IgD-negative memory B cell (primary cell): ENCODE results near the gene GDPD5. TPM values are rescaled to one million over a fixed set of nuclear protein-coding genes. Genes with fewer than 3 reads are reported as not detected.

Experiments used
- H3K27ac Mint-ChIP-seq, 3 donors: one replicate each; pipeline ENCODE4 v1.8.0; 2020 to 2022; ENCODE audit warnings: mild to moderate bottlenecking in 3 of 3, mixed read lengths in 3 of 3, moderate library complexity in 1 of 3
- H3K27me3 Mint-ChIP-seq: one replicate; pipeline ENCODE4 v1.8.0; 2021; ENCODE audit warnings: mixed read lengths
- H3K36me3 Mint-ChIP-seq: one replicate; pipeline ENCODE4 v1.8.0; 2020; ENCODE audit warnings: mild to moderate bottlenecking, mixed read lengths
- H3K4me1 Mint-ChIP-seq, 3 donors: one replicate each; pipeline ENCODE4 v1.8.0; 2020 to 2022; ENCODE audit warnings: mixed read lengths in 3 of 3, mild to moderate bottlenecking in 1 of 3
- H3K4me3 Mint-ChIP-seq, 4 donors: one replicate each; pipeline ENCODE4 v1.8.0; 2020 to 2022; ENCODE audit warnings: mild to moderate bottlenecking in 4 of 4, mixed read lengths in 4 of 4, moderate library complexity in 3 of 4
- H3K9me3 Mint-ChIP-seq, 3 donors: one replicate each; pipeline ENCODE4 v1.8.0; 2020 to 2021; ENCODE audit warnings: mixed read lengths in 3 of 3, mild to moderate bottlenecking in 1 of 3
- polyA plus RNA-seq: library from polyadenylated mRNA; unstranded; fragments of 300-500 nt; fragmentation: Illumina TruSeq; gene quantifications from one replicate; pipeline ENCODE4 v1.2.3, GENCODE V29; 2021

GDPD5 gene
- polyA plus RNA-seq, 1 donor from 2014 or later: 27.8 TPM

- H3K4me1 Mint-ChIP-seq: peaks cover 49 to 74% (median 59%) of the 10 kb centered on the region in 3 donors
Observed at GRCh38 chr11:75518771-75519653, 6.7 kb downstream of the GDPD5 start.

GRCh38 chr11:75518204-75518549, 7.6 kb downstream of the GDPD5 start:
- Mint-ChIP-seq H3K27ac (peak overlapping the region in 2 of 3 donors; percentile 90 to 94), H3K4me3 (peak overlapping the region in 3 of 4 donors; percentile 60 to 94 (median 68)), H3K4me1 (peaks cover 45 to 68% (median 53%) of the 10 kb centered on the region in 3 donors), H3K36me3 (peaks cover 6% of the 10 kb centered on the region), H3K9me3 (no peaks in the 10 kb centered on the region), H3K27me3 (peaks cover 4% of the 10 kb centered on the region)

More at GRCh38 chr11:75518771-75519653, 6.7 kb downstream of the GDPD5 start:
- Mint-ChIP-seq H3K4me3 (peak overlapping the region in 2 of 4 donors; percentile 73 to 94), H3K9me3 (no peaks in the 10 kb centered on the region), H3K27ac (peak overlapping the region in 2 of 3 donors; percentile 47 to 94), H3K36me3 (peaks cover 6% of the 10 kb centered on the region), H3K27me3 (peaks cover 6% of the 10 kb centered on the region)

DNA sequence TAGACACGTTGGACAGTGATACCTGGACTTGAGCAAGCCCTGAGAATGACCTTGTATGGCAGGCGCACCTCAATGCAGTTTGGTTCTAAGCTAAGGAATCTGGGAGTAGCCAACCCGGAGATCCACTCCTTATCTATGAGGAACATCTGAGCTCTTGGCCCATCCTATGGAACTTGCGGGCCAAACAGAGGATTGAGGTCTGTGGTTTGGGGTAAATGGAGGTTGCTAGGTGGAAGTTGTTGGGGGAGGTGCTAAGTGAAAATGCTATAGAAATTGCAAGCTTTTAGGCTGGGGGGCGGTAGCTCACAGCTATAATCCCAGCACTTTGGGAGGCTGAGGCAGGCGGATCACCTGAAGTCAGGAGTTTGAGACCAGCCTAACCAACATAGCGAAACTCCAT, 8.9 kb downstream of the GDPD5 start:
- Mint-ChIP-seq H3K27me3 (peaks cover 3% of the 10 kb centered on the region), H3K36me3 (peaks cover 6% of the 10 kb centered on the region), H3K9me3 (no peaks in the 10 kb centered on the region), H3K27ac (peak overlapping the region; percentile 75 to 94 (median 91)), H3K4me1 (peaks cover 41 to 69% (median 55%) of the 10 kb centered on the region in 3 donors), H3K4me3 (peak overlapping the region; percentile 70 to 94 (median 79))

GRCh38 chr11:75516140-75516539, 9.6 kb downstream of the GDPD5 start:
- Mint-ChIP-seq H3K9me3 (no peaks in the 10 kb centered on the region), H3K4me3 (peak overlapping the region in 3 of 4 donors; percentile 47 to 81 (median 72)), H3K36me3 (peaks cover 6% of the 10 kb centered on the region)

DNA sequence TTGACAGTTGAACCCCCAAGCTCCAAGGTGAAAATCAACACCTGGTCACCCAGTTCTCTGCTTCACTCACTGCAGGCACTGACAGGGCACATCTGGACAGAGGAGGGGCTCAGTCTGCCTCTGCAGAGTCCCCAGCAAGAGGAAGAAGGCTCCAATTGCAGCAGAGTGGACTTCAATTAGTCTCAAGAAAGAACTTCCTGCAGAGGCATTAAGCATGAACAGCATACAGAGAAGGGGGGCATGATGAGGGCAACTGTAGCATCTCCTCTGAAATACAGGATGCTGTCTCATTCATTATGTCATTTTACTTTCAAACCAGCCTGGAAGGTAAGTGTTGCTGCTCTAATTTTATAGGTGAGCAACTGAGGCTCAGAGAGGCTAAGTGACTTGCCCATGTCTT, 11.1 kb downstream of the GDPD5 start:
- Mint-ChIP-seq H3K27ac (peak overlapping the region in 1 of 3 donors; percentile 56), H3K4me3 (peak overlapping the region in 2 of 4 donors; percentile 25 to 82), H3K4me1 (peaks cover 53 to 72% (median 54%) of the 10 kb centered on the region in 3 donors), H3K36me3 (peaks cover 5% of the 10 kb centered on the region), H3K9me3 (no peaks in the 10 kb centered on the region), H3K27me3 (peaks cover 3% of the 10 kb centered on the region)

More at GRCh38 chr11:75516140-75516539, 9.6 kb downstream of the GDPD5 start:
- H3K27ac Mint-ChIP-seq: peak overlapping the region in 1 of 3 donors; percentile 21
- peaks cover 47 to 70% (median 55%) of the 10 kb centered on the region in 3 donors for H3K4me1 Mint-ChIP-seq
- H3K27me3 Mint-ChIP-seq: peaks cover 3% of the 10 kb centered on the region

- H3K27ac Mint-ChIP-seq: peak overlapping the region in 1 of 3 donors; percentile 56
- peak overlapping the region in 2 of 4 donors; percentile 37 to 42 for H3K4me3 Mint-ChIP-seq
- H3K27me3 Mint-ChIP-seq: peaks cover 3% of the 10 kb centered on the region
- H3K9me3 Mint-ChIP-seq: no peaks in the 10 kb centered on the region
- peaks cover 5% of the 10 kb centered on the region for H3K36me3 Mint-ChIP-seq
- H3K4me1 Mint-ChIP-seq: peaks cover 51 to 70% (median 55%) of the 10 kb centered on the region in 3 donors
Observed at GRCh38 chr11:75513250-75513649, 12.5 kb downstream of the GDPD5 start.

DNA sequence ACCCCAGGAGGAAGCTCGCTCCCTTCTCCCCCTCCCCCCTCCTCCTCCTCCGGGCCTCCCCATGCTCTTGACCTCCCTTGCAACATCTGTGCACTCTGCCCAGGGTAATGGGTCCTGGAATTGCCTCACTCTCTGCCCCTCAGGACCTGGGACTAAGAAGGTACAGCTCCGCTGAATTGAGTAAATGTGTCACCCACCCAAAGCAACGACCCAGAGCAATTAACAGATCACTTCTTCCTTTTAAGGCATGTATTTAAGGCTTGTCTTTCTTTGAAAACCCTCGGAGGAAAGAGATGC, 15.1 kb downstream of the GDPD5 start:
- Mint-ChIP-seq H3K4me3 (no peak overlapping the region), H3K27ac (peak overlapping the region in 1 of 3 donors; percentile 33), H3K27me3 (peaks cover 2% of the 10 kb centered on the region), H3K9me3 (no peaks in the 10 kb centered on the region), H3K4me1 (peaks cover 41 to 62% (median 46%) of the 10 kb centered on the region in 3 donors), H3K36me3 (peaks cover 2% of the 10 kb centered on the region)

GRCh38 chr11:75510004-75510722, 15.6 kb downstream of the GDPD5 start:
- Mint-ChIP-seq H3K36me3 (peaks cover 2% of the 10 kb centered on the region), H3K27ac (peak overlapping the region in 2 of 3 donors; percentile 33 to 99), H3K9me3 (no peaks in the 10 kb centered on the region), H3K4me3 (no peak overlapping the region), H3K4me1 (peaks cover 40 to 60% (median 48%) of the 10 kb centered on the region in 3 donors), H3K27me3 (peaks cover 2% of the 10 kb centered on the region)

- Mint-ChIP-seq H3K27me3 (peaks cover under 1% of the 10 kb centered on the region), H3K27ac (peak overlapping the region in 2 of 3 donors; percentile 86 to 99), H3K4me3 (peak overlapping the region in 3 of 4 donors; percentile 5 to 66 (median 45)), H3K36me3 (peaks cover 2% of the 10 kb centered on the region), H3K4me1 (peaks cover 35 to 55% (median 48%) of the 10 kb centered on the region in 3 donors), H3K9me3 (no peaks in the 10 kb centered on the region)
Observed at GRCh38 chr11:75509020-75509720, 16.6 kb downstream of the GDPD5 start.

DNA sequence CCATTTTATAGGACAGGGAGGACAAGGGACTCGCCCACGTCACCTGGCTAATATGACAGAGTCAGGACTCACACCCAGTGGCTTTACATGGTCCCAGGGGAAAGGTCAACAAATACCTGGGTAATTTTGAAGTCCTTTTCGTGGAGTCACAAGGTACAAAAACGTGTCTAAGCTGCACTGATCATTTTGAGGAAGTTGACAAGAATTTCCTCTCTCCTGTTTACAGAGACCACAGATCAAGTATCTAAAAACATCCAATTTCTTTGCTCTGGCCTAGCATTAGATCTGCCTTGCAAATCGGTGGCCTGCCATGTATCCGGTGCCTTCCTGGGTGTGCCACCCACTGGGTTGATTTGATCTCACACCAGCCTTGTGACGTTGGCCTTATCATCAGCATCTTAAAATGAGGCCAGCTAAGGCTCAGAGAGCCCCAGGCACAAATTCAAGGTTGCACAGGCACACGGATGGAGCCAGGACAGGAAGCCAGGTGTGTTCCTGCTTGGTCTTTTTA, 17.6 kb downstream of the GDPD5 start:
- Mint-ChIP-seq H3K4me3 (peak overlapping the region; percentile 54 to 90 (median 76)), H3K27ac (peak overlapping the region; percentile 86 to 99 (median 98)), H3K27me3 (no peaks in the 10 kb centered on the region), H3K9me3 (no peaks in the 10 kb centered on the region), H3K4me1 (peaks cover 39 to 61% (median 53%) of the 10 kb centered on the region in 3 donors), H3K36me3 (peaks cover 2% of the 10 kb centered on the region)

DNA sequence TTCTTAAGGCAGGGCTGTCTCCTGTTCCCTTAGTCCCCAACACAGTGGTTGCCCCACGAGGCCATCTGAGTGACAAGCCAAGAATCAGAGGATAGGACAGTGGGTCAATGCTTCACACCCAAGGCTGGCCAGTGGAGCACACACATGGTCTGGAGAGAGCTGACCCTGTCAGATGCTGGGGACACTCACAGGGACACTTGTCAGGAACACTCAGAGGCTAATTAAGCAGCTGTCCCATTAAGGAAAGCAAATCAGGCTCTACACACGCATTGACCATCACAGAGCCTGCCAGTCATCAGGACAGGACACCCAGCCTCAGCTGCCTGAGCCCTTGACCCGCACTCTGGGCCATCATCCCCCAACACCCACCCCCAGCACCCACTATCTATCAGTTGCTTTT, 18.2 kb downstream of the GDPD5 start:
- no peaks in the 10 kb centered on the region for H3K9me3 Mint-ChIP-seq
- H3K27me3 Mint-ChIP-seq: no peaks in the 10 kb centered on the region
- peaks cover 3% of the 10 kb centered on the region for H3K36me3 Mint-ChIP-seq
- peak overlapping the region; percentile 86 to 99 (median 98) for H3K27ac Mint-ChIP-seq
- H3K4me1 Mint-ChIP-seq: peaks cover 35 to 61% (median 57%) of the 10 kb centered on the region in 3 donors
- peak overlapping the region; percentile 54 to 77 (median 72) for H3K4me3 Mint-ChIP-seq

GRCh38 chr11:75506827-75507226, 18.9 kb downstream of the GDPD5 start:
- no peaks in the 10 kb centered on the region for H3K9me3 Mint-ChIP-seq
- H3K4me1 Mint-ChIP-seq: peaks cover 41 to 64% (median 63%) of the 10 kb centered on the region in 3 donors
- H3K27ac Mint-ChIP-seq: peak overlapping the region; percentile 86 to 99 (median 98)
- H3K27me3 Mint-ChIP-seq: no peaks in the 10 kb centered on the region
- H3K4me3 Mint-ChIP-seq: no peak overlapping the region
- peaks cover 9% of the 10 kb centered on the region for H3K36me3 Mint-ChIP-seq

DNA sequence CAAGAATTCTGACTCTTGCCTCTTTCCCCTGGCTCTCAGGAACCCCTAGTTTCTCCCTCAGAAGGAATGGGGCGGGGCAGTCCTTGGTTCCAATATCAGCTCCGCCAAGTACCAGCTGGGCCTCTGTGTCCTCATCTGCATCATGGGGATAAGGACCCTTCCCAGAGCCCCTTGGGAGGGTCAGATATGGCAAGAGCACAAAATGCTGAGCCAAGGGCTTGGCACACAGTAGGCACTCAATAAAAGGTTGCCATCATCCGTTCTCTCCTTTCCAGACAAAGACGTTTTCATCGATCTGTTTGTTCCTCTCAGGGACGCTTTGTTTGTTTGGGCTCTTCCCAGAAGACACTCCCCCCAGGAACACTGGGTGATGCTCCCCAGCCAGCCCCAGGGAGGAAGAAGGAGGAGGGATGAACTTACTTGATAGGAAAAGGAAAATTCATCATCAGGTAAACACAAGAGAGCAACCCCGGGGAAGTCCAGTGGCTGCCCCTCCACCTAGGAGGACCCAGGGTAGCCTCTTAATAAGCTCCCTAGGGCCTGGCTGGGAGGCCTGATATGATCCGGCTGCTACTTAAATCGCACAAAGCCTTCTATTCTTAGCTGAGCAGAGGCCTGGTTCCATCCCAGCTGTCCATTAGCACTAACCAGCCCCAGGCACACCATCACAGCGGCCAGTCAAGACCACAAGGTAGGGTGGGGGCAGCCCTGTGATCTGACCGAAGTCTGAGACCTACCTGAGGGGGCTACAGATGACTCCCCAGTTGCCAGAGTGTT, 19.6 kb downstream of the GDPD5 start:
- Mint-ChIP-seq H3K27ac (peak overlapping the region; percentile 47 to 82 (median 73)), H3K36me3 (peaks cover 9% of the 10 kb centered on the region), H3K4me3 (peak overlapping the region in 2 of 4 donors; percentile 21 to 49), H3K27me3 (no peaks in the 10 kb centered on the region), H3K4me1 (peaks cover 41 to 61% (median 60%) of the 10 kb centered on the region in 3 donors), H3K9me3 (no peaks in the 10 kb centered on the region)

GRCh38 chr11:75504501-75504900, 21.2 kb downstream of the GDPD5 start:
- Mint-ChIP-seq H3K27ac (peak overlapping the region in 2 of 3 donors; percentile 41 to 76), H3K4me3 (peak overlapping the region in 1 of 4 donors; percentile 86), H3K4me1 (peaks cover 40 to 60% (median 59%) of the 10 kb centered on the region in 3 donors), H3K27me3 (no peaks in the 10 kb centered on the region), H3K9me3 (no peaks in the 10 kb centered on the region), H3K36me3 (peaks cover 7% of the 10 kb centered on the region)
